GM23248 (cell line): ENCODE results near the gene CLCN7. TPM values are rescaled to one million over a fixed set of nuclear protein-coding genes. Genes with fewer than 3 reads are reported as not detected.

Experiments
- DNase-seq: peaks from one replicate; pipeline ENCODE4 v3.0.0-alpha.2; 2015
- H2AFZ ChIP-seq: fragments of 200-600 bp; sonication (generic); 2 replicates; pipeline ENCODE4 v1.6.1; 2016; ENCODE audit warnings: antibody characterized with exemption
- H3F3A ChIP-seq: fragments of 200-600 bp; sonication (generic); 2 replicates; pipeline ENCODE4 v1.6.1; 2016; ENCODE audit warnings: mild to moderate bottlenecking, antibody characterized with exemption, mixed run types; ENCODE audit not compliant: insufficient read depth
- H3K27ac ChIP-seq: fragments of 200-600 bp; sonication (generic); 2 replicates; pipeline ENCODE4 v1.5.1; 2016; ENCODE audit warnings: mild to moderate bottlenecking
- H3K27me3 ChIP-seq: fragments of 200-600 bp; sonication (generic); replicated peaks from 2 replicates; pipeline ENCODE4 v1.6.1; 2016; ENCODE audit warnings: mild to moderate bottlenecking; ENCODE audit not compliant: insufficient read depth
- H3K36me3 ChIP-seq: fragments of 200-600 bp; sonication (generic); 2 replicates; pipeline ENCODE4 v1.6.1; 2016; ENCODE audit warnings: low read depth, mild to moderate bottlenecking
- H3K4me1 ChIP-seq: fragments of 200-600 bp; sonication (generic); 2 replicates; pipeline ENCODE4 v1.6.1; 2016; ENCODE audit warnings: mild to moderate bottlenecking; ENCODE audit not compliant: insufficient read depth
- H3K4me2 ChIP-seq: fragments of 200-600 bp; sonication (generic); one replicate; pipeline ENCODE4 v1.6.1; 2016; ENCODE audit warnings: mild to moderate bottlenecking; ENCODE audit not compliant: unreplicated experiment
- H3K4me3 ChIP-seq: fragments of 200-600 bp; sonication (generic); 2 replicates; pipeline ENCODE4 v1.5.1; 2016; ENCODE audit warnings: mild to moderate bottlenecking
- H3K79me2 ChIP-seq: fragments of 200-600 bp; sonication (generic); 2 replicates; pipeline ENCODE4 v1.6.1; 2016; ENCODE audit warnings: mild to moderate bottlenecking; ENCODE audit not compliant: insufficient read depth
- H3K9ac ChIP-seq: fragments of 200-600 bp; sonication (generic); 2 replicates; pipeline ENCODE4 v1.6.1; 2016; ENCODE audit warnings: mild to moderate bottlenecking
- H3K9me2 ChIP-seq: fragments of 200-600 bp; sonication (generic); 2 replicates; pipeline ENCODE4 v1.6.1; 2016; ENCODE audit warnings: mixed run types, mild to moderate bottlenecking, moderate library complexity; ENCODE audit not compliant: insufficient read depth
- H3K9me3 ChIP-seq: fragments of 200-600 bp; sonication (generic); one replicate; pipeline ENCODE4 v1.6.1; 2017; ENCODE audit warnings: low read depth
- H4K20me1 ChIP-seq: fragments of 200-600 bp; sonication (generic); 2 replicates; pipeline ENCODE4 v1.6.0; 2016; ENCODE audit not compliant: insufficient read depth
- EZH2 ChIP-seq: fragments of 200-600 bp; sonication (generic); IDR thresholded peaks from 2 replicates; pipeline ENCODE4 v1.6.1; 2018; ENCODE audit warnings: antibody characterized with exemption, mild to moderate bottlenecking; ENCODE audit not compliant: insufficient read depth, poor library complexity, severe bottlenecking
- EZH2phosphoT487 ChIP-seq: fragments of 200-600 bp; sonication (generic); IDR thresholded peaks from 2 replicates; pipeline ENCODE4 v1.6.1; 2018; ENCODE audit warnings: antibody characterized with exemption, moderate library complexity, mild to moderate bottlenecking, low read depth; ENCODE audit not compliant: insufficient read depth
- WGBS, 2 experiments: methylation state at CpG; one replicate each; pipeline ENCODE4 v1.1.6; 2015 to 2017; ENCODE audit warnings: low lambda C conversion rate in 2 of 2, low coverage in 1 of 2; ENCODE audit errors: missing lambda C conversion rate in 2 of 2; 5-methylcytosine and 5-hydroxymethylcytosine counted together
- in situ Hi-C: fragments of 300-500 bp; cut with MboI; formaldehyde crosslinking; loops from 2 replicates; pipeline ENCODE4 v1.15.0; 2020
- polyA plus RNA-seq: library from polyadenylated mRNA; unstranded; fragments of >200 nt; fragmentation: Nextera tagmentation; extraction: Ambion mirVana; gene quantifications from 2 replicates; pipeline ENCODE4 v1.2.1, GENCODE V29; 2016
- total RNA-seq: library from RNA; depleted of rRNA; stranded (reverse); fragments of >200 nt; shearing (Covaris generic); gene quantifications from 2 replicates; pipeline ENCODE4 v1.2.3, GENCODE V29; 2014

The CLCN7 gene
- total and polyA plus RNA-seq, 2 experiments from 2014 or later: 33.6 to 39.3 TPM

GRCh38 chr16:1448536-1449116 lies 26.2 kb downstream of the CLCN7 start:
- H3K9me3 ChIP-seq: no peaks in the 10 kb centered on the region
- 95 to 98% methylated on average over 19 to 30 of the region's 30 CpGs for WGBS, 2 experiments
- H4K20me1 ChIP-seq: no peaks in the 10 kb centered on the region
- H3K9me2 ChIP-seq: no peaks in the 10 kb centered on the region
- H3K9ac ChIP-seq: no peak overlapping the region
- no peaks in the 10 kb centered on the region for H3K79me2 ChIP-seq
- no peak overlapping the region for H3K27ac ChIP-seq
- no peaks in the 10 kb centered on the region for H3K36me3 ChIP-seq
- H3K27me3 ChIP-seq: no peaks in the 10 kb centered on the region
- no peak for DNase-seq
- no peak overlapping the region for H3K4me2 ChIP-seq
- no peaks in the 10 kb centered on the region for H3K4me1 ChIP-seq
- in situ Hi-C loops: no loop called here
- H2AFZ ChIP-seq: no peak overlapping the region
- H3K4me3 ChIP-seq: no peak overlapping the region
- H3F3A ChIP-seq: no peaks in the 10 kb centered on the region
- no peak for TF ChIP-seq EZH2phosphoT487
- TF ChIP-seq EZH2: no peak

- H3K36me3 ChIP-seq: no peaks in the 10 kb centered on the region
- no peaks in the 10 kb centered on the region for H3K4me1 ChIP-seq
- H3K79me2 ChIP-seq: no peaks in the 10 kb centered on the region
- no peaks in the 10 kb centered on the region for H3F3A ChIP-seq
- no peaks in the 10 kb centered on the region for H4K20me1 ChIP-seq
- H3K9me2 ChIP-seq: no peaks in the 10 kb centered on the region
- H3K4me3 ChIP-seq: no peak overlapping the region
- H3K9ac ChIP-seq: no peak overlapping the region
- DNase-seq: no peak
- no peak overlapping the region for H3K4me2 ChIP-seq
- no peak overlapping the region for H3K27ac ChIP-seq
- in situ Hi-C loops: no loop called here
- no peaks in the 10 kb centered on the region for H3K27me3 ChIP-seq
- H3K9me3 ChIP-seq: no peaks in the 10 kb centered on the region
- H2AFZ ChIP-seq: no peak overlapping the region
- 88 to 92% methylated on average over 9 to 11 of the region's 11 CpGs for WGBS, 2 experiments
- no peak for TF ChIP-seq EZH2phosphoT487
Observed at GRCh38 chr16:1447965-1448364, 26.9 kb downstream of the CLCN7 start.

GRCh38 chr16:1446296-1447080 lies 28.3 kb downstream of the CLCN7 start:
- H3K79me2 ChIP-seq: no peaks in the 10 kb centered on the region
- no peak overlapping the region for H3K4me2 ChIP-seq
- H3K27me3 ChIP-seq: no peaks in the 10 kb centered on the region
- H3K27ac ChIP-seq: no peak overlapping the region
- no peak overlapping the region for H2AFZ ChIP-seq
- TF ChIP-seq EZH2phosphoT487 (no peak), EZH2 (no peak)
- no peaks in the 10 kb centered on the region for H4K20me1 ChIP-seq
- H3K4me3 ChIP-seq: no peak overlapping the region
- no peaks in the 10 kb centered on the region for H3K4me1 ChIP-seq
- no peak for DNase-seq
- no peaks in the 10 kb centered on the region for H3K9me2 ChIP-seq
- no peaks in the 10 kb centered on the region for H3K36me3 ChIP-seq
- in situ Hi-C loops: no loop called here
- WGBS, 2 experiments: 95% methylated on average over 25 to 33 of the region's 41 CpGs
- no peak overlapping the region for H3K9ac ChIP-seq
- no peaks in the 10 kb centered on the region for H3F3A ChIP-seq
- no peaks in the 10 kb centered on the region for H3K9me3 ChIP-seq

DNA sequence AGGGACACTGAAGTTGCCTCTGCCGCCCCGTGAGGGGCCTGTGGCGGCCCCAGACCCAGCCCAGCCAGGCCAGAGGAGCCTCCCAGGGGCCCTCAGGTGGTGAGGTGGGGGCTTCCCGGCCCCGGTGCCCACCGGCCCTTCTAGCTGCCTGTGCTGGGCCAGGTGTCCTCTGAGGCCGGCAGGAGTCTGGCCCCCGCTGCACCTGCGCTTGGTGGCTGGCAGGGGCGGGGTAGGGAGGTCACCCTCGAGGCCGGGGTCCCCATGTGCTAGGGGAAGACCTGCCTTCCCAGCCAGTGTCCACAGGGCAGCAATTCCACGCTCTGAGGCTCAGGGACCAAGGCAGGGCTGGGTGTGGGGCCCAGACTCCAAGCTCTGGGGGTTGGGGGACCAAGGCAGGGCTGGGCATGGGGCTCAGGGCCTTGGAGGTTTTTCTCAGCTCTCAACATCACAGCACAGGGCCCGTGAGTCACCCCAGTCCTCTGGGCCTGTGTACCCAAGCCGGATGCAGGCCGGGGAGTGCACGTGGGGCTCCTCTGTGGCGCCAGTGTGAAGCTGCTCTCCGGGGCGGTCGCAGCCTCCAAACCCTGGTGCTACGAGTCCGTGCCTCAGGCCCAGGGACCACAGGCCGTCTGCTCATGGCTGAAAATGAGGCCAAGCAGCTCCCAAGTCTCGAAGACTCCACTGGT lies 29.2 kb downstream of the CLCN7 start:
- Histone ChIP-seq H3K79me2 (no peaks in the 10 kb centered on the region), H3K9me3 (no peaks in the 10 kb centered on the region), H3K9me2 (no peaks in the 10 kb centered on the region), H3K4me2 (no peak overlapping the region), H3K27ac (no peak overlapping the region), H3K27me3 (no peaks in the 10 kb centered on the region), H3K36me3 (no peaks in the 10 kb centered on the region), H3F3A (no peaks in the 10 kb centered on the region), H2AFZ (no peak overlapping the region), H3K4me3 (no peak overlapping the region), H3K9ac (no peak overlapping the region), H3K4me1 (no peaks in the 10 kb centered on the region), H4K20me1 (no peaks in the 10 kb centered on the region)
- DNase-seq: no peak
- no peak for TF ChIP-seq EZH2
- TF ChIP-seq EZH2phosphoT487: no peak
- in situ Hi-C loops: no loop called here
- 83 to 87% methylated on average over 22 to 24 of the region's 25 CpGs for WGBS, 2 experiments
